OCI-LY1 (cell line): ENCODE measurements around the gene DQX1.

Source experiments
- CTCF ChIP-seq: fragments of 200-600 bp; sonication (generic), shearing (Covaris generic); IDR thresholded peaks from 2 replicates; pipeline ENCODE4 v1.5.1; 2017; ENCODE audit warnings: mild to moderate bottlenecking, antibody characterized with exemption, low read length, moderate library complexity, mixed read lengths
- EZH2 ChIP-seq: fragments of 200-600 bp; sonication (generic), shearing (Covaris generic); IDR thresholded peaks from 2 replicates; pipeline ENCODE4 v1.8.0; 2017; ENCODE audit warnings: borderline replicate concordance, mixed run types, mild to moderate bottlenecking, antibody characterized with exemption, low read length, moderate library complexity, mixed read lengths

GRCh38 chr2:74538881-74539339 lies 12.9 kb upstream of the DQX1 start:
- TF ChIP-seq EZH2 = no peak
- no peak for TF ChIP-seq CTCF
